Stimulated activated CD8-positive, alpha-beta memory T cell treated with anti-CD3 and anti-CD28 coated beads, Interleukin-12 subunit alpha, Interleukin-12 subunit beta, amount 100 ng/mL, for 1 hour (primary cell): ENCODE results near the gene FOXF2.
"Not testable (repeated sequence)": the region's sequence is repeated elsewhere in the genome, so short reads cannot be mapped to it uniquely, and the experiment has no call there.

Experiments
- DNase-seq: peaks from one replicate; pipeline ENCODE4 v3.0.0-alpha.2; 2020; ENCODE audit warnings: low read depth

FOXF2 gene

DNA sequence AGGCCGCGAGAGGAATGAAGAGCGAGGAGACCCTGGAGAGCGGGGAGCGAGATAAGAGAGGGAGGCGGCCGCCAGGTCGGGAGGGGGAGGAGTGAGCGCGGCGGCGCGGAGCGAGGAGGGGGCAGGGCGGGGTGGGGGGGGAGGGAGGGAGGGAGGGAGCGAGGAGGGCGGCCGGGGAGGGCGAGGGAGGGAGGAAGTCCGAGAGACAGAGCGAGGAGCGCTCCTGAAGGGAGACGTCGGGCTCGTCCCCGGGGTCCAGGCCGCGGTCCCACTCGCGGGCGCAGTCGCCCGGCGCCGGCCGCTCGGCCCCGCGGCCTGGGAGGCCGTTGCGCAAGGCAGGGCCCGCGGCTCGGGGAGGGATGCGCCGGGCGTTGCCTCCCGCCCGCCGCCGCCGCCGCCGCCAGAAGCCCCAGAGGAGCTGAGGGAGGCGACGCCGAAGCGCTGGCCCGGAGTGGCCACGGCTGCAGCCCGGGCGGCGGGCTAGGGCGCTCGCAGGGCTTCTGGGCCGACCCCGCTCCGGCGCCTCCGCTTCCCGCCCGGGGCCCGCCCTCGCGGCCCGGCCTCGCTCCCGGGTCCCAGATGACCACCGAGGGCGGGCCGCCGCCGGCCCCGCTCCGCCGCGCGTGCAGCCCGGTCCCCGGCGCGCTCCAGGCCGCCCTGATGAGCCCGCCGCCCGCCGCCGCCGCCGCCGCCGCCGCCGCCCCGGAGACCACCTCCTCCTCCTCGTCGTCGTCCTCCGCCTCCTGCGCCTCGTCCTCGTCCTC lies at the start of gene FOXF2:
FOXF2 (plus strand) TSS at position 208 of the 764 bp plus-strand sequence; CDS start at position 580, 372 bp downstream.
- no peak for DNase-seq

GRCh38 chr6:1346101-1346500 lies 43.3 kb upstream of the FOXF2 start:
- DNase-seq: no peak

GRCh38 chr6:1346558-1347091 lies 42.8 kb upstream of the FOXF2 start:
- no peak for DNase-seq

DNA sequence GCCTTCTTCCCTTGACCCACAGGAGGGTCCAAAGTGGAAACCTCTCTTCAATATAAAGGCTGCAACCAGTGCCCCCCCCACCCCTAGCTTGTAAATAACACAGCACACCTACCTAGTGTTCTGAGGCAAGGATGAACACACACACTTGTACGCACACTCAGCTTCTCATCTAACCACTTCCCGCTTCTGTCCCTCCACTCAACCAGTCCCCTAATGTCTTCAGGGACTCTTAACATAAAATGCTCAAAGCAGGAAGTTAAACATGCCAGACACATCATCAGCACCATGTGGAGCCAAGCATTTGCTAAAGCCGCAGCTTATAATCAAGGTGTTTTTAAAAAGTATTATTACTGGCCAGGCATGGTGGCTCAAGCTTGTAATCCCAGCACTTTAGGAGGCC lies 42.2 kb upstream of the FOXF2 start:
- no peak for DNase-seq

DNA sequence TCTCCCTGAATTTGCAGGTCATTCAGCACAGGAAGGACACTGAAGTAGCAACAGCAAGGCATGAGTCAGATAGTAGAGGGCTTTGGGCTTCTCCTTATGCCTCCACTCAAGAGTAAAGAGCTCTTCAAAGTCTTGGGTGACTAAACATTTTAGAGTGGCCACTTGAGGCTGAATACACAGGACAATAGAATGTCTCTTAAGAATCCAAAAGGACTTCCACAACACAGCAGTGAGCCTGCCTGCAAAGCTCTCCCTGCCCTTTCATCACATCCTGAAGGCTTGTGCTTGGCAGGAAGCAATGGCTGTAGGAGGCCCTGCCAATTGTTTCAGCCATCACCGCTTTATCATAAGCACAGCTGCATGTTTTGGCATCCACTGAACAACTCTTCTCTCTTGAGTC lies 40.7 kb upstream of the FOXF2 start:
- no peak for DNase-seq

DNA sequence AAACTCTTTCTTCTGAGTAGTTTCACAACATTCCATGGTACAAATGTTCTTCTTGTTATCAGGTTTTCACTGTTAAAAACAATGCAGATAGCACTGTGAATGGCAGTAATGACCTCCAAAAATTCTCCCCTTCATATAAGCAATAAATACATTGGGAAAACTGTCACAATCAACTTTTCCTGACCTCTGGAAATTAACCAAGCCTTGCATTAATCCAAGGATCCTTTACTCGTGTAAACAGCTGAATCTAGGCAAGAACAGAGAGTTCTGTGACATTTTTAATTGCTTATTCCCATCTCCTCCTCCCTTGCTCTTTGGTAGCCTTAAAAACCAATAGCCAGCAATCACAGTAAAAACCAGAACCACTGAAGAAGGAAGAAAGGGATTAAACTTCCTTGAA lies 39.7 kb upstream of the FOXF2 start:
- no peak for DNase-seq

DNA sequence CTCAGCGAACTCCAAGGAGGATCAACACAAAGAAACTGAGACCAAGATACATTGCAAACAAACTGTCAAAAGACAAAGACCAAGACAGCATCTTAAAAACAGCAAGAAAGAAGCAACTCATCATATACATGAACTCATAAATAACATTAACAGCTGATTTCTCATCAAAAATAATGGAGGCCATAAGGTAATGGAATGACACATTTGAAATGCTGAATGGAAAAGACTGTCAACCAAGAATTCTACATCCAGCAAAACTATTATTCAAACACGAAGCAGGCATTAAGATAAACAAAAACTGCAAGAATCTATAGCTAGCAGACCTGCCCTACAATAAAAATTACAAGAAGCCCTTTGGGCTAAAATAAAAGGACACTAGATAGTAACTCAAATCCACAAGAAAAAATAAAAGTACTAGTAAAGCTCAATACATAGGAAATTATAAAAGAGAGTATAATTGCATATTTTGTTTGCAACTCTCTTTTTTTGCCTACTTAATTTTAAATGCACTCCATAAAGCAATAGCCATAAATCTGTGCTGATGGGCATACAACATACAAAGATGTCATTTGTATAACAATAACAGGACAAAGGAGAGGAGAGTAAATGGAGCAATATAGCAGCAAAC lies 37.9 kb upstream of the FOXF2 start:
- no peak for DNase-seq

- DNase-seq: not testable (repeated sequence)
Measured at GRCh38 chr6:1355068-1355467, 34.3 kb upstream of the FOXF2 start.

- DNase-seq: not testable (repeated sequence)
Measured at GRCh38 chr6:1361717-1362116, 27.7 kb upstream of the FOXF2 start.

DNA sequence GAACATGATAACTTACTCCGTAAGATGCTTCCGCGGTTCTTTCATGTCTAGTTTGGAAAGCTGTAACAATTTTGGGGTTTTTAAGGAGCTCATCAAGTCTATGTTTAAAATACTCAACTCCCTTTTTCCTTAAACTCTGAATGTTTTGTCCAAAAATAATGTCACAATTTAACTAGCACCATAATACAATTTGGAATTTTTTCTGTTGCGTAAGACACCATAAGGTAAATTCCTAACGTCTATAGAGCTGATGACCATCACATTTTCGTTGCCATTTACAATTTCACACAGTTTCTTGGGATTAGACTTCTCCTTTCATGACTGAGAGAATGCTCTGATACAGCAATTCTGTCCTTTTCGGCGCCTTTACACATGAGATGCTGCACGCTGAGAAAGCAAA lies 26.7 kb upstream of the FOXF2 start:
- DNase-seq: no peak

DNA sequence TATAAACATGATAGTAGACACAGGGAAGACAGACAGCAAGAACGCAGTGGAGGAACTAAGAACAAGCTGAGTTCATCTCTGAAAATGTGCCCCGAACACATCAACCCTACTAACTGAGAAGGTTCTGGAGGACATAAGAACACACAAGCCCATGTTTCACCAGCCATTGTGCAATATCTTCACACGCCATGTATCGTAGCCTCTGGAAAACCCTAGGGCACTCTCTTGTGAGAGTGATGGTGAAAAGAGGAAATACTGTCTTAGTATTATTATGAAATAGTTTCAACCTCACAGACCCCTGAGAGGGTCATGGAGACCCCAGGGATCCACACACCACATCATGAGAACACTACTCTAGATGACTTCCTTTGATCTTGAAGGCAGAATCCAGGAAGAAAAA lies 26.1 kb upstream of the FOXF2 start:
- no peak for DNase-seq

DNA sequence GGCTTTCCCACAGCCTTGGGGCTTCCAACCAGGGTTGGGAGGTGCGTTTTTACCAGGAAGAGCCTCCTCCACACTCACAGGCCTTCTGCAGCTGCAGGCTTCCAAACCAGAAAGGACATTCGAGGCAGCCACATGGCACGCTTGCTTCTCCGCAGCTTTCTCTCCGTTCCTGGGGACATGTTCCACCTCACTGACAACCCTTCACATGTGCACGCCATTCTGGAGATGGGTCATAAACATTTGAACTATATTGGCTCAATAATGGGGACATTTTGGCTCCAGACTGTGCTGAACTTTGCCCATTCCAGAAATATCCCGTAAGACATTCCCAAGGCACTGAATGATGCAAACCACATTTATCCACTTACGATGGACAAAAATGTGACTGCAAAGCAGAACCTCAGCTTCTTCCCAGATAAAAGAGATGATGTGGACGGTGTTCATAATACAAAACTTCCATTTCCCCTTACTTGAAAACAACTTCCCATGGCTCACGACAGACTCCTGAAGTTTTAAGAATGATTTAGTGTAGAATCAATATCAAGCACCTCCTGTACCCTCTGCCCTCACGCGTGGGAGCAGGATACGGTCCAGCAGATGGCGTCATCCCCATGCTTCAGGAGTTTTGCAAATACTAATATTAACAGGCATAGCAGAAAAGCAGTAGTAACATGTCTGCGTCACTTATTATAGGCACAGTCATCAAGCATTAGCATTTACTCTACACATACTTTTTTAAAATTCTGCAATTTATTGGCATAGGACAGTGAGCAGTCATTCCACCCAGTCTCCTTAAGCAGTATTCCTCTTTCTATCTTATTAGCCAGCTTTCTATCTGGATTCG lies 25.4 kb upstream of the FOXF2 start:
- no peak for DNase-seq

DNA sequence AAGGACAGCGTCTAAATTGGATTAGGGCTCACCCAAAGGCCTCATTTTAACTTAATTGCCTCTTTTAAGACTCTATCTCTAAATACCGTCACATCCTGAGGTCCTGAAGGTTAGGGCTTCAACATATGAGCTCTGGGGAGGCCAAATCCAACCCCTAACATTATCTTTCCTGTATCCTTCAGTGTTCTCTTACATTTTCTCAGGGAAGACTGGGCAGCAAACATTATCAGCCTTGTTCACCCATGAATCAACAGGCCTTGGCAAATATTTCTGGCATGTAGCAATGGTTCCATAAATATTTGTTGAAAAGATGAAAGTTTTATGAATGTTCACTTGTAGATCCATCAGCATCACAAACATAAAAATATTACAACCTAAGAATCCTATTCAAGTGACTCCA lies 24.6 kb upstream of the FOXF2 start:
- no peak for DNase-seq

GRCh38 chr6:1365686-1366085 lies 23.7 kb upstream of the FOXF2 start:
- DNase-seq: no peak

- no peak for DNase-seq
Measured at GRCh38 chr6:1367771-1368170, 21.6 kb upstream of the FOXF2 start.

DNA sequence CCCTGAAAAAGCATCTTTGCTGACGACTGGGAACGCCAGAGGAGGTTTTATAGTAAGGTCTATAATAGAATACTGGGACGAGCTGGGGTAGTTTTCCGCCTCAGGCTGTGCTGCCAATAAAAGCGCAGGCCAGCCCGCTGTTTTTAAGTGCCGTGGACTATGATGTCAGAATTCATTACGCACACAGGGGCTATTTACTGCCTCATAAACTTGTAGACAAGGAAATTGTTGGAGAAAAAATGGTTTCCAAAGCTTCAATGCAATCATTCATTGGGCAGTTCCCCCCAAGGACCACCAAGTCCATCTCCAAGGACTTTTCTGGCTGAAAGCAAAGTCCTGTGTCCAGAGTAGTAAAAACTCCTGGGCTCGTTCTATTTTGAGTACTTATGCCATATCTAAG lies 20.4 kb upstream of the FOXF2 start:
- no peak for DNase-seq

GRCh38 chr6:1369695-1370094 lies 19.7 kb upstream of the FOXF2 start:
- not testable (repeated sequence) for DNase-seq

DNA sequence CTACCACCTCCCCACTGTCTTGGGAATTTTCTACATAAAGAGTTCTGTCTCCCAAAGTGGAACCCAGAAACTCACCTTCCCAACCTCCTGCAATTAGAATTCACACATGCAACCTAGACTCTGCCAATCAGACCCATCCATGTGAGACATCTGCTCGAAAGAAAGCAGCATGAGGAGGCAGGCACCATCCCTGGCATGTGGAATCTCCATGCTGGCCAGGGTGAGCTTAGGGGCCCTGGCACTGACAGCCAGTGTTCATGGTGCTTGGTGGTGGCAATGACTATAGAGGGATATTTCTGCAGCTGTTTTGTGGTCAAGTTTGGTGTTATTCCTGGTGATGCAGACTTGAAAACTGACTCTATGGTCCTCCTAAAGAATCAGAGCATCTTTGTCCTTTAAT lies 17.4 kb upstream of the FOXF2 start:
- no peak for DNase-seq

GRCh38 chr6:1372690-1373089 lies 16.7 kb upstream of the FOXF2 start:
- no peak for DNase-seq

GRCh38 chr6:1376653-1377052 lies 12.7 kb upstream of the FOXF2 start:
- no peak for DNase-seq

GRCh38 chr6:1377526-1377925 lies 11.8 kb upstream of the FOXF2 start:
- no peak for DNase-seq
